Measurements from ENCODE around the gene PWWP2B.

PWWP2B gene

GRCh38 chr10:132422903-132423825 lies 26.2 kb downstream of the PWWP2B start:
- Histone ChIP-seq H3K9me3 (ENCODE audit: control insufficient read depth in 5 of 5, low read length in 5 of 5) (no peaks in the 10 kb centered on the region), H3K27me3 (ENCODE audit: control insufficient read depth in 5 of 5, insufficient read depth in 4 of 5, low read length in 5 of 5) (no peaks in the 10 kb centered on the region), H3K9ac (ENCODE audit: low read length in 5 of 5) (peak overlapping the region in 1 of 5 donors; percentile 18), H3K36me3 (ENCODE audit: control insufficient read depth in 5 of 5, insufficient read depth in 5 of 5, low read length in 5 of 5) (peaks cover 3 to 12% (median 11%) of the 10 kb centered on the region in 5 donors), H3K4me1 (ENCODE audit: control insufficient read depth in 5 of 5, insufficient read depth in 5 of 5, low read length in 5 of 5) (peaks cover 0 to 60% (median 49%) of the 10 kb centered on the region in 5 donors), H3K27ac (ENCODE audit: low read depth, low read length) (no peak overlapping the region), H3K4me3 (ENCODE audit: low read depth in 1 of 5, low read length in 5 of 5) (no peak overlapping the region)

GRCh38 chr10:132423966-132424861 lies 27.2 kb downstream of the PWWP2B start:
- no peaks in the 10 kb centered on the region for H3K9me3 ChIP-seq (ENCODE audit: control insufficient read depth in 5 of 5, low read length in 5 of 5)
- H3K9ac ChIP-seq (ENCODE audit: low read length in 5 of 5): no peak overlapping the region
- H3K27ac ChIP-seq (ENCODE audit: low read depth, low read length): no peak overlapping the region
- H3K4me1 ChIP-seq (ENCODE audit: control insufficient read depth in 5 of 5, insufficient read depth in 5 of 5, low read length in 5 of 5): peaks cover 0 to 50% (median 38%) of the 10 kb centered on the region in 5 donors
- H3K27me3 ChIP-seq (ENCODE audit: control insufficient read depth in 5 of 5, insufficient read depth in 4 of 5, low read length in 5 of 5): no peaks in the 10 kb centered on the region
- H3K4me3 ChIP-seq (ENCODE audit: low read depth in 1 of 5, low read length in 5 of 5): no peak overlapping the region
- peaks cover 4 to 14% (median 13%) of the 10 kb centered on the region in 5 donors for H3K36me3 ChIP-seq (ENCODE audit: control insufficient read depth in 5 of 5, insufficient read depth in 5 of 5, low read length in 5 of 5)

- peaks cover 0 to 48% (median 32%) of the 10 kb centered on the region in 5 donors for H3K4me1 ChIP-seq (ENCODE audit: control insufficient read depth in 5 of 5, insufficient read depth in 5 of 5, low read length in 5 of 5)
- H3K27me3 ChIP-seq (ENCODE audit: control insufficient read depth in 5 of 5, insufficient read depth in 4 of 5, low read length in 5 of 5): no peaks in the 10 kb centered on the region
- H3K27ac ChIP-seq (ENCODE audit: low read depth, low read length): no peak overlapping the region
- no peaks in the 10 kb centered on the region for H3K9me3 ChIP-seq (ENCODE audit: control insufficient read depth in 5 of 5, low read length in 5 of 5)
- peaks cover 4 to 14% (median 13%) of the 10 kb centered on the region in 5 donors for H3K36me3 ChIP-seq (ENCODE audit: control insufficient read depth in 5 of 5, insufficient read depth in 5 of 5, low read length in 5 of 5)
- H3K4me3 ChIP-seq (ENCODE audit: low read depth in 1 of 5, low read length in 5 of 5): no peak overlapping the region
- no peak overlapping the region for H3K9ac ChIP-seq (ENCODE audit: low read length in 5 of 5)
Measured at GRCh38 chr10:132425029-132425756, 28.2 kb downstream of the PWWP2B start.

- Histone ChIP-seq H3K36me3 (ENCODE audit: control insufficient read depth in 5 of 5, insufficient read depth in 5 of 5, low read length in 5 of 5) (peaks cover 4 to 14% (median 13%) of the 10 kb centered on the region in 5 donors), H3K9ac (ENCODE audit: low read length in 5 of 5) (no peak overlapping the region), H3K4me3 (ENCODE audit: low read depth in 1 of 5, low read length in 5 of 5) (no peak overlapping the region), H3K27ac (ENCODE audit: low read depth, low read length) (no peak overlapping the region), H3K27me3 (ENCODE audit: control insufficient read depth in 5 of 5, insufficient read depth in 4 of 5, low read length in 5 of 5) (no peaks in the 10 kb centered on the region), H3K4me1 (ENCODE audit: control insufficient read depth in 5 of 5, insufficient read depth in 5 of 5, low read length in 5 of 5) (peaks cover 0 to 43% (median 27%) of the 10 kb centered on the region in 5 donors), H3K9me3 (ENCODE audit: control insufficient read depth in 5 of 5, low read length in 5 of 5) (no peaks in the 10 kb centered on the region)
Measured at GRCh38 chr10:132425757-132426155, 28.8 kb downstream of the PWWP2B start.

- Histone ChIP-seq H3K36me3 (ENCODE audit: control insufficient read depth in 5 of 5, insufficient read depth in 5 of 5, low read length in 5 of 5) (peaks cover 4 to 14% (median 13%) of the 10 kb centered on the region in 5 donors), H3K4me3 (ENCODE audit: low read depth in 1 of 5, low read length in 5 of 5) (no peak overlapping the region), H3K9ac (ENCODE audit: low read length in 5 of 5) (no peak overlapping the region), H3K4me1 (ENCODE audit: control insufficient read depth in 5 of 5, insufficient read depth in 5 of 5, low read length in 5 of 5) (peaks cover 0 to 29% (median 13%) of the 10 kb centered on the region in 5 donors), H3K27ac (ENCODE audit: low read depth, low read length) (no peak overlapping the region), H3K9me3 (ENCODE audit: control insufficient read depth in 5 of 5, low read length in 5 of 5) (no peaks in the 10 kb centered on the region), H3K27me3 (ENCODE audit: control insufficient read depth in 5 of 5, insufficient read depth in 4 of 5, low read length in 5 of 5) (no peaks in the 10 kb centered on the region)
Measured at GRCh38 chr10:132427006-132427771, 30.2 kb downstream of the PWWP2B start.

GRCh38 chr10:132427939-132428367 lies 31.0 kb downstream of the PWWP2B start:
- H3K9me3 ChIP-seq (ENCODE audit: control insufficient read depth in 5 of 5, low read length in 5 of 5): no peaks in the 10 kb centered on the region
- H3K36me3 ChIP-seq (ENCODE audit: control insufficient read depth in 5 of 5, insufficient read depth in 5 of 5, low read length in 5 of 5): peaks cover 4 to 14% (median 13%) of the 10 kb centered on the region in 5 donors
- H3K27me3 ChIP-seq (ENCODE audit: control insufficient read depth in 5 of 5, insufficient read depth in 4 of 5, low read length in 5 of 5): no peaks in the 10 kb centered on the region
- H3K4me3 ChIP-seq (ENCODE audit: low read depth in 1 of 5, low read length in 5 of 5): no peak overlapping the region
- H3K27ac ChIP-seq (ENCODE audit: low read depth, low read length): no peak overlapping the region
- H3K9ac ChIP-seq (ENCODE audit: low read length in 5 of 5): no peak overlapping the region
- peaks cover 0 to 29% (median 12%) of the 10 kb centered on the region in 5 donors for H3K4me1 ChIP-seq (ENCODE audit: control insufficient read depth in 5 of 5, insufficient read depth in 5 of 5, low read length in 5 of 5)

- H3K9ac ChIP-seq (ENCODE audit: low read length in 5 of 5): no peak overlapping the region
- H3K9me3 ChIP-seq (ENCODE audit: control insufficient read depth in 5 of 5, low read length in 5 of 5): no peaks in the 10 kb centered on the region
- peaks cover 4 to 14% (median 13%) of the 10 kb centered on the region in 5 donors for H3K36me3 ChIP-seq (ENCODE audit: control insufficient read depth in 5 of 5, insufficient read depth in 5 of 5, low read length in 5 of 5)
- H3K4me3 ChIP-seq (ENCODE audit: low read depth in 1 of 5, low read length in 5 of 5): no peak overlapping the region
- no peaks in the 10 kb centered on the region for H3K27me3 ChIP-seq (ENCODE audit: control insufficient read depth in 5 of 5, insufficient read depth in 4 of 5, low read length in 5 of 5)
- no peak overlapping the region for H3K27ac ChIP-seq (ENCODE audit: low read depth, low read length)
- peaks cover 0 to 25% (median 7%) of the 10 kb centered on the region in 5 donors for H3K4me1 ChIP-seq (ENCODE audit: control insufficient read depth in 5 of 5, insufficient read depth in 5 of 5, low read length in 5 of 5)
Measured at GRCh38 chr10:132428486-132428995, 31.5 kb downstream of the PWWP2B start.

GRCh38 chr10:132429281-132430230 lies 32.6 kb downstream of the PWWP2B start:
- H3K27ac ChIP-seq (ENCODE audit: low read depth, low read length): no peak overlapping the region

More at GRCh38 chr10:132429281-132430230, 32.6 kb downstream of the PWWP2B start:
- Histone ChIP-seq H3K9me3 (ENCODE audit: control insufficient read depth in 5 of 5, low read length in 5 of 5) (no peaks in the 10 kb centered on the region), H3K9ac (ENCODE audit: low read length in 5 of 5) (no peak overlapping the region), H3K4me3 (ENCODE audit: low read depth in 1 of 5, low read length in 5 of 5) (no peak overlapping the region), H3K27me3 (ENCODE audit: control insufficient read depth in 5 of 5, insufficient read depth in 4 of 5, low read length in 5 of 5) (no peaks in the 10 kb centered on the region), H3K36me3 (ENCODE audit: control insufficient read depth in 5 of 5, insufficient read depth in 5 of 5, low read length in 5 of 5) (peaks cover 4 to 14% (median 13%) of the 10 kb centered on the region in 5 donors), H3K4me1 (ENCODE audit: control insufficient read depth in 5 of 5, insufficient read depth in 5 of 5, low read length in 5 of 5) (peaks cover 0 to 20% (median 12%) of the 10 kb centered on the region in 5 donors)
